KMS-11 (cell line): ENCODE measurements around the gene IER5L.

Experiments
- H2AFZ ChIP-seq: fragments of 200-600 bp; sonication (generic); 2 replicates; pipeline ENCODE4 v1.6.1; 2016; ENCODE audit warnings: antibody characterized with exemption, mixed run types, low read depth
- H3K27ac ChIP-seq: fragments of 200-600 bp; sonication (generic); 2 replicates; pipeline ENCODE4 v1.6.1; 2016; ENCODE audit warnings: mild to moderate bottlenecking, mixed run types
- H3K27me3 ChIP-seq: fragments of 200-600 bp; sonication (generic); 2 replicates; pipeline ENCODE4 v1.6.1; 2017; ENCODE audit warnings: mild to moderate bottlenecking, low read depth, mixed run types, moderate library complexity; ENCODE audit not compliant: insufficient read depth
- H3K36me3 ChIP-seq: fragments of 200-600 bp; sonication (generic); 2 replicates; pipeline ENCODE4 v1.6.1; 2017; ENCODE audit warnings: mild to moderate bottlenecking, mixed run types; ENCODE audit not compliant: insufficient read depth
- H3K4me1 ChIP-seq: fragments of 200-600 bp; sonication (generic); 2 replicates; pipeline ENCODE4 v1.6.1; 2016; ENCODE audit warnings: mild to moderate bottlenecking, low read depth, mixed run types; ENCODE audit not compliant: poor library complexity, severe bottlenecking
- H3K4me2 ChIP-seq: fragments of 200-600 bp; sonication (generic); 2 replicates; pipeline ENCODE4 v1.7.0; 2016; ENCODE audit warnings: mild to moderate bottlenecking, mixed run types
- H3K4me3 ChIP-seq: fragments of 200-600 bp; sonication (generic); IDR thresholded peaks from 2 replicates; pipeline ENCODE4 v1.6.1; 2017; ENCODE audit warnings: low read depth, low read length, mixed read lengths; ENCODE audit not compliant: insufficient read depth
- H3K79me2 ChIP-seq: fragments of 200-600 bp; sonication (generic); 2 replicates; pipeline ENCODE4 v1.6.1; 2016; ENCODE audit warnings: low read depth, mixed run types; ENCODE audit not compliant: insufficient read depth
- H3K9ac ChIP-seq: fragments of 200-600 bp; sonication (generic); 2 replicates; pipeline ENCODE4 v1.6.1; 2016; ENCODE audit warnings: mild to moderate bottlenecking, mixed run types
- H4K20me1 ChIP-seq: fragments of 200-600 bp; sonication (generic); 2 replicates; pipeline ENCODE4 v1.6.1; 2016; ENCODE audit warnings: mild to moderate bottlenecking, mixed run types; ENCODE audit not compliant: insufficient read depth
- CTCF ChIP-seq: fragments of 200-600 bp; sonication (generic); conservative IDR thresholded peaks from 2 replicates; pipeline ENCODE4 v1.6.1; 2017; ENCODE audit warnings: low read depth, mild to moderate bottlenecking, antibody characterized with exemption, low read length, moderate library complexity, mixed read lengths

The IER5L gene

GRCh38 chr9:129208207-129209032 lies 30.4 kb upstream of the IER5L start:
- Histone ChIP-seq H3K36me3 (no peaks in the 10 kb centered on the region), H2AFZ (no peak overlapping the region), H3K4me3 (no peak overlapping the region), H4K20me1 (no peaks in the 10 kb centered on the region), H3K27me3 (no peaks in the 10 kb centered on the region), H3K79me2 (no peaks in the 10 kb centered on the region), H3K4me2 (no peak overlapping the region), H3K9ac (no peak overlapping the region), H3K4me1 (no peaks in the 10 kb centered on the region), H3K27ac (no peak overlapping the region)
- TF ChIP-seq CTCF: no peak

GRCh38 chr9:129206905-129207304 lies 28.8 kb upstream of the IER5L start:
- H3K4me2 ChIP-seq: no peak overlapping the region
- no peaks in the 10 kb centered on the region for H3K27me3 ChIP-seq
- no peak overlapping the region for H3K9ac ChIP-seq
- H4K20me1 ChIP-seq: no peaks in the 10 kb centered on the region
- no peaks in the 10 kb centered on the region for H3K4me1 ChIP-seq
- H2AFZ ChIP-seq: no peak overlapping the region
- H3K4me3 ChIP-seq: no peak overlapping the region
- no peaks in the 10 kb centered on the region for H3K36me3 ChIP-seq
- no peak overlapping the region for H3K27ac ChIP-seq
- TF ChIP-seq CTCF: no peak
- no peaks in the 10 kb centered on the region for H3K79me2 ChIP-seq

- H3K79me2 ChIP-seq: no peaks in the 10 kb centered on the region
- no peak overlapping the region for H2AFZ ChIP-seq
- no peak for TF ChIP-seq CTCF
- H3K27ac ChIP-seq: no peak overlapping the region
- no peak overlapping the region for H3K4me3 ChIP-seq
- H4K20me1 ChIP-seq: no peaks in the 10 kb centered on the region
- no peak overlapping the region for H3K9ac ChIP-seq
- H3K4me2 ChIP-seq: no peak overlapping the region
- H3K36me3 ChIP-seq: no peaks in the 10 kb centered on the region
- H3K27me3 ChIP-seq: no peaks in the 10 kb centered on the region
- no peaks in the 10 kb centered on the region for H3K4me1 ChIP-seq
Observed at GRCh38 chr9:129206401-129206800, 28.3 kb upstream of the IER5L start.

- Histone ChIP-seq H3K4me3 (no peak overlapping the region), H3K27me3 (no peaks in the 10 kb centered on the region), H3K79me2 (no peaks in the 10 kb centered on the region), H3K4me1 (no peaks in the 10 kb centered on the region), H3K4me2 (no peak overlapping the region), H3K9ac (no peak overlapping the region), H3K27ac (no peak overlapping the region), H4K20me1 (no peaks in the 10 kb centered on the region), H3K36me3 (no peaks in the 10 kb centered on the region), H2AFZ (no peak overlapping the region)
- no peak for TF ChIP-seq CTCF
Observed at GRCh38 chr9:129204840-129205239, 26.8 kb upstream of the IER5L start.
